ENCODE data around the gene HSPA12A. TPM values are rescaled to one million over a fixed set of nuclear protein-coding genes. Genes with fewer than 3 reads are reported as not detected.
A peak's percentile ranks its signal among the peaks of the same experiment; 100 is the strongest.

Gene HSPA12A
- total RNA-seq, 2 donors from 2014 or later: 0.72 to 0.74 TPM

DNA sequence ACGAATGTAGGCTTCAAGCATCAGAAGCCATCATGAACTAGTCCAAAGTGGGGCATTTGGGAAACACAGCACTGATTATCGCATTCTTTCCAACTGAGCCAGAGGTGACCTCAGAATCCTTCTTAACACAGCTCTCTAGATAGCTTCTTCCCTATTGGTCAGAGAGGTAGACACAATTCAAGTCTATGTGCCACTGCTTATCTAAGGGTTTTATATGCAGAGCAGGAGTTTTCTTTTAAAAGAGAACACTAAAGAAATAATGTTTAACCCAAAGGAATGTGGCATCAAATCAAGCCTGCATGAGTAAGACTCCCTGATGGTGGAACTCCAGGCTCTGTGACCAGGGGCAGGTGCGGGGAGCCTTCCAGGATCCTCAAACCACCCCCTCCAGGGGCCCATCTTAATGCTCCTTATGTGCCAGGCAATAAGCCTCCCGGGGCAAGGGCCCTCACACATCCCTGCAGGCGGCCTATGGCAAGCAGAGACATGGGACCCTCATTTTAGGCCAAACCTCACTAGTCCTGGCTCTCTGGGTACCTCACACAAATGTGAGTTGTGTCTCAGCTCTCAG lies 13.8 kb downstream of the HSPA12A start:
- H3K4me3 Mint-ChIP-seq: no peak overlapping the region
- ATAC-seq (replicated peaks in 1 of 2) (no peak), DNase-seq (no peak)
- H3K36me3 Mint-ChIP-seq (ENCODE audit: insufficient read depth in 2 of 2): no peaks in the 10 kb centered on the region
- peaks cover 21% of the 10 kb centered on the region for H3K4me1 Mint-ChIP-seq (ENCODE audit: low read depth)
- peaks cover 56% of the 10 kb centered on the region for H3K27me3 Mint-ChIP-seq (ENCODE audit: low read depth)
- H3K9me3 Mint-ChIP-seq: no peaks in the 10 kb centered on the region
- no peak overlapping the region for H3K27ac Mint-ChIP-seq

GRCh38 chr10:116723428-116724281 lies 18.7 kb downstream of the HSPA12A start:
- peaks cover 68% of the 10 kb centered on the region for H3K27me3 Mint-ChIP-seq (ENCODE audit: low read depth)
- ATAC-seq (replicated peaks in 1 of 2) (peak; percentile 73 to 89), DNase-seq (peak in 1 of 2 donors; percentile 36)
- no peaks in the 10 kb centered on the region for H3K36me3 Mint-ChIP-seq (ENCODE audit: insufficient read depth in 2 of 2)
- peak overlapping the region in 1 of 2 donors; percentile 18 for H3K4me3 Mint-ChIP-seq
- peaks cover 37% of the 10 kb centered on the region for H3K4me1 Mint-ChIP-seq (ENCODE audit: low read depth)
- no peak overlapping the region for H3K27ac Mint-ChIP-seq
- H3K9me3 Mint-ChIP-seq: no peaks in the 10 kb centered on the region

- no peak for DNase-seq
- no peak for ATAC-seq (replicated peaks in 1 of 2)
- peaks cover 37% of the 10 kb centered on the region for H3K4me1 Mint-ChIP-seq (ENCODE audit: low read depth)
- H3K4me3 Mint-ChIP-seq: no peak overlapping the region
- H3K27ac Mint-ChIP-seq: no peak overlapping the region
- H3K27me3 Mint-ChIP-seq (ENCODE audit: low read depth): peaks cover 68% of the 10 kb centered on the region
- H3K36me3 Mint-ChIP-seq (ENCODE audit: insufficient read depth in 2 of 2): no peaks in the 10 kb centered on the region
- no peaks in the 10 kb centered on the region for H3K9me3 Mint-ChIP-seq
Observed at GRCh38 chr10:116722736-116723427, 19.5 kb downstream of the HSPA12A start.

GRCh38 chr10:116721547-116722392 lies 20.6 kb downstream of the HSPA12A start:
- Mint-ChIP-seq H3K4me1 (ENCODE audit: low read depth) (peaks cover 37% of the 10 kb centered on the region), H3K27ac (no peak overlapping the region), H3K4me3 (no peak overlapping the region), H3K36me3 (ENCODE audit: insufficient read depth in 2 of 2) (no peaks in the 10 kb centered on the region), H3K27me3 (ENCODE audit: low read depth) (peaks cover 70% of the 10 kb centered on the region), H3K9me3 (no peaks in the 10 kb centered on the region)
- ATAC-seq (replicated peaks in 1 of 2) (no peak), DNase-seq (no peak)

DNA sequence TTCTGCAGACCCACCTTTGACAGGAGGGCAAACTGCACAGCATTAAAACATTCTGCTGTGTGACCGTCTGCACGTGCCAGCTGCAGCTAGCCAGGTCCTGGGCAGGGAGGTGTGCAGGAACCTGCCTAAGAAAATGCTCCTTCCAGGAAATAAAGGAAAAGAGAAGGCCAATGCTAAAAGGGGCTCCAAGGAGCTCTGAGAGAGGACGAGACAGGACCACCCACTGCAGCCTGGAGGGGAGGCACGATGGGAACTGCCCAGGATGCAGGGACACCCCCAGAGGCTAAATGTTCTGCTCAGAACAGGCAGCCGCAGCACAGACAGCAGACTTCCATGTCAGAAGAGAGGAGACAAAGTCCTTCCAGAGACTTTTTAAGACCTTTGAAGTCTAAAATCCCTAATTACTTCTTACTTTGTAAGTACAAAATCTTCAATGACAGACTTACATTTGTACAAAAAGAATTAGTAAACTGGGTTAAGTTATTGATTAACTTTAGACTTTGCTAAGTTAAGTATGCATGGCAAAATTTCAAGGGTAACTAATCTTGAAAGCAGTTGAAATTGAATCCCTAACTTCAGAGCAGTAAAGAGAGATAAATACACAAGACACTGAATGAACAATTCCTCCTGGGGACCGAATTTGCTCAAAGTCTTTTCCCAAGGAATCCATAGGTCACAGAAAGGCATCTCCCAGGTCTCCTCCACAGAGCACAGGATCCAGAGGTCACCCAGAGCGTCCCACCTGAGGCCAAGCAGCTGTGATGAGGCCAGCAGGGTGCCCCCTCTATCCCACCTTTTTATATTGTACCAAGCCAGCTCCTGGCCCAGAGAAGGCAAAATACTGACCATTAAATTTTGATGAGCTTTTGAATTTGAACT lies 21.5 kb downstream of the HSPA12A start:
- Mint-ChIP-seq H3K27me3 (ENCODE audit: low read depth) (peaks cover 66% of the 10 kb centered on the region), H3K27ac (no peak overlapping the region), H3K4me3 (no peak overlapping the region), H3K9me3 (no peaks in the 10 kb centered on the region), H3K4me1 (ENCODE audit: low read depth) (peaks cover 37% of the 10 kb centered on the region), H3K36me3 (ENCODE audit: insufficient read depth in 2 of 2) (no peaks in the 10 kb centered on the region)
- ATAC-seq (replicated peaks in 1 of 2) (no peak), DNase-seq (no peak)

- H3K4me1 Mint-ChIP-seq (ENCODE audit: low read depth): peaks cover 31% of the 10 kb centered on the region
- DNase-seq (no peak), ATAC-seq (replicated peaks in 1 of 2) (no peak)
- no peak overlapping the region for H3K27ac Mint-ChIP-seq
- no peak overlapping the region for H3K4me3 Mint-ChIP-seq
- H3K9me3 Mint-ChIP-seq: no peaks in the 10 kb centered on the region
- H3K36me3 Mint-ChIP-seq (ENCODE audit: insufficient read depth in 2 of 2): no peaks in the 10 kb centered on the region
- H3K27me3 Mint-ChIP-seq (ENCODE audit: low read depth): peaks cover 59% of the 10 kb centered on the region
Observed at GRCh38 chr10:116720241-116720643, 22.1 kb downstream of the HSPA12A start.

DNA sequence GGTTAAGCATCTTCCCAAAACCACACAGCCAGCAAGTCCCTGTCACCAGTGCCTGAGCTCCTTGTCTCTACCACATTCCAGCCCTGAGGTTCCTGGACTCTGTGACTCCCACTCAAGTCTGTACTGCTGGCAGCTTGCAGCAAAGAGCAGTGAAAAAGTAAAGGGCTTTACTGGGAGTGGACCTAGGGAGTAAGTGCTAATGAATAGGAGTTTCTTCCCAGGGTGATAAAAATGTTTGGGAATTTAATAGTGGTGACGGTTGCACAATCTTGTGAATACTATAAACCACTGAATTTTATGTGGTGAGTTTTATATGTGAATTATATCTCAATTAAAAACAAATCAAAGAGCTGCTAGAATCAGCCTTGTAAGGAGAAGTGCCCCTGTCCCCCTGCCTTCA lies 22.6 kb downstream of the HSPA12A start:
- no peak overlapping the region for H3K27ac Mint-ChIP-seq
- DNase-seq (no peak), ATAC-seq (replicated peaks in 1 of 2) (no peak)
- no peak overlapping the region for H3K4me3 Mint-ChIP-seq
- H3K4me1 Mint-ChIP-seq (ENCODE audit: low read depth): peaks cover 27% of the 10 kb centered on the region
- no peaks in the 10 kb centered on the region for H3K9me3 Mint-ChIP-seq
- no peaks in the 10 kb centered on the region for H3K36me3 Mint-ChIP-seq (ENCODE audit: insufficient read depth in 2 of 2)
- H3K27me3 Mint-ChIP-seq (ENCODE audit: low read depth): peaks cover 58% of the 10 kb centered on the region

- Mint-ChIP-seq H3K27me3 (ENCODE audit: low read depth) (peaks cover 65% of the 10 kb centered on the region), H3K36me3 (ENCODE audit: insufficient read depth in 2 of 2) (no peaks in the 10 kb centered on the region), H3K4me1 (ENCODE audit: low read depth) (peaks cover 10% of the 10 kb centered on the region), H3K4me3 (no peak overlapping the region), H3K9me3 (no peaks in the 10 kb centered on the region), H3K27ac (no peak overlapping the region)
- DNase-seq (no peak), ATAC-seq (replicated peaks in 1 of 2) (no peak)
Observed at GRCh38 chr10:116718058-116718457, 24.3 kb downstream of the HSPA12A start.

- Mint-ChIP-seq H3K27me3 (ENCODE audit: low read depth) (peaks cover 48% of the 10 kb centered on the region), H3K4me3 (no peak overlapping the region), H3K36me3 (ENCODE audit: insufficient read depth in 2 of 2) (no peaks in the 10 kb centered on the region), H3K4me1 (ENCODE audit: low read depth) (peaks cover 4% of the 10 kb centered on the region), H3K27ac (no peak overlapping the region), H3K9me3 (no peaks in the 10 kb centered on the region)
- ATAC-seq (replicated peaks in 1 of 2): no peak
- DNase-seq: no peak
Observed at GRCh38 chr10:116716381-116716780, 26.0 kb downstream of the HSPA12A start.

DNA sequence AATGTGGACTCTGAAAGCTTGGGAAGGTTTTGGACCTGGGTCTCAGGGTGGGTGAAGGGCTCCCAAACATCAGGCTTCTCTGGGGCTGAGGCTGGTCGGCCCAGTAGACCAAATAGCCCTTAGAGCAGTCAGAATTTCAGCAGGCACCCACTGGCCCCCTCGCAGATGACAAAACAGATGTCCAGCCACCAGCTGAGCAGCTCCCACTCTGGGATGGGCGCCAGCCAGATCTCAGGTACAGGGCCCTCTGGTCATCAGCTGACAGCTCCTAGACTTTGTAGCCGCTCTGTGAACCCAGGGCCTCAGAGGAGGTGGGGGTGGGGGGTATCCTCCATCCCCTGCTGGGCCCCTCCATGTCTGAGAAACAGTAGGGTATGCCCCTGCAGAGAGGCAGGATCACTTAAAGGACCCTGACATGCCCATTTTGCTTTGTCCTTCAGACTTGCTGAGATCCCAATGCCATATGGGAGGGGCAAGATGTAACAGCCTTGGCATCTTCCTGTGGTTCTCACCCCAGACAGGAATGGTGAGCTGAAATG lies 26.5 kb downstream of the HSPA12A start:
- H3K4me1 Mint-ChIP-seq (ENCODE audit: low read depth): no peaks in the 10 kb centered on the region
- H3K27me3 Mint-ChIP-seq (ENCODE audit: low read depth): peaks cover 47% of the 10 kb centered on the region
- H3K4me3 Mint-ChIP-seq: no peak overlapping the region
- H3K36me3 Mint-ChIP-seq (ENCODE audit: insufficient read depth in 2 of 2): no peaks in the 10 kb centered on the region
- no peaks in the 10 kb centered on the region for H3K9me3 Mint-ChIP-seq
- DNase-seq (no peak), ATAC-seq (replicated peaks in 1 of 2) (no peak)
- H3K27ac Mint-ChIP-seq: no peak overlapping the region

- no peak overlapping the region for H3K4me3 Mint-ChIP-seq
- no peak overlapping the region for H3K27ac Mint-ChIP-seq
- H3K9me3 Mint-ChIP-seq: no peaks in the 10 kb centered on the region
- no peaks in the 10 kb centered on the region for H3K4me1 Mint-ChIP-seq (ENCODE audit: low read depth)
- ATAC-seq (replicated peaks in 1 of 2) (no peak), DNase-seq (no peak)
- H3K36me3 Mint-ChIP-seq (ENCODE audit: insufficient read depth in 2 of 2): no peaks in the 10 kb centered on the region
- peaks cover 44% of the 10 kb centered on the region for H3K27me3 Mint-ChIP-seq (ENCODE audit: low read depth)
Observed at GRCh38 chr10:116715341-116715740, 27.0 kb downstream of the HSPA12A start.

DNA sequence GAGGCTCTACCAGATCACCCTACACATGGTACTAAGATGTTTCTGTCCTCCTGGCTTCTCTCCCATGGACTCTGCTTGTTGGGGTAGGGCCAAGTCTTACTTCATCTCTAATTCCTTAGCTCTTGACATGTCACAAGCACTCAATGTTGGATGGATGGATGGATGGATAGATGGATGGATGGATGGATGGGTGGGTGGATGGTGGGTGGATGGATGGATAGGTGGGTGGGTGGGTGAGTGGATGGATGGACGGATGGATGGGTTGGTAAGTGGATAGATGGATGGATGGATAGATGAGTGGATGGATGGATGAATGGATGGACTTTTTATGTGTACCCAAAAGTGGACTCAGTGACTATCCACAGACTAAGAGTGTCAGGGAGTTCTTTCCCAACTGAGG lies 28.5 kb downstream of the HSPA12A start:
- H3K9me3 Mint-ChIP-seq: no peaks in the 10 kb centered on the region
- no peak overlapping the region for H3K4me3 Mint-ChIP-seq
- ATAC-seq (replicated peaks in 1 of 2): no peak
- no peaks in the 10 kb centered on the region for H3K4me1 Mint-ChIP-seq (ENCODE audit: low read depth)
- H3K27ac Mint-ChIP-seq: no peak overlapping the region
- peaks cover 45% of the 10 kb centered on the region for H3K27me3 Mint-ChIP-seq (ENCODE audit: low read depth)
- H3K36me3 Mint-ChIP-seq (ENCODE audit: insufficient read depth in 2 of 2): no peaks in the 10 kb centered on the region
- DNase-seq: no peak

Data from activated T-cell treated with anti-CD3 and anti-CD28 coated beads, Interleukin-2, amount 50 U/mL, for 72 hours (primary cell).